GM04503 (cell line): ENCODE measurements around the gene RUVBL2.

Experiments
- DNase-seq: peaks from one replicate; pipeline ENCODE4 v3.0.0-alpha.2; 2012; ENCODE audit warnings: low read depth

The RUVBL2 gene

GRCh38 chr19:48964205-48965039, 29.3 kb upstream of the RUVBL2 start:
- DNase-seq: no peak

GRCh38 chr19:48965040-48965805, 28.5 kb upstream of the RUVBL2 start, which contains the start of gene FTL:
Gene FTL, plus strand, starts transcription at chr19:48965309. Its CDS starts 199 bp downstream, at chr19:48965508.
- DNase-seq: peak; percentile 61

GRCh38 chr19:48965806-48966540, 27.7 kb upstream of the RUVBL2 start:
- DNase-seq: no peak

GRCh38 chr19:48966541-48967345, 26.9 kb upstream of the RUVBL2 start:
- no peak for DNase-seq

GRCh38 chr19:48967346-48968178, 26.1 kb upstream of the RUVBL2 start:
- no peak for DNase-seq

- no peak for DNase-seq
Observed at GRCh38 chr19:48968179-48968661, 25.5 kb upstream of the RUVBL2 start.

GRCh38 chr19:48968813-48969218, 24.9 kb upstream of the RUVBL2 start:
- DNase-seq: no peak

- no peak for DNase-seq
Observed at GRCh38 chr19:48969276-48970138, 24.2 kb upstream of the RUVBL2 start.

- DNase-seq: no peak
Observed at GRCh38 chr19:48970139-48970766, 23.4 kb upstream of the RUVBL2 start.

- no peak for DNase-seq
Observed at GRCh38 chr19:48970923-48971395, 22.7 kb upstream of the RUVBL2 start.

- no peak for DNase-seq
Observed at GRCh38 chr19:48975947-48976847, 17.5 kb upstream of the RUVBL2 start.

- no peak for DNase-seq
Observed at GRCh38 chr19:48977061-48977460, 16.6 kb upstream of the RUVBL2 start.

GRCh38 chr19:48982280-48982679, 11.4 kb upstream of the RUVBL2 start:
- DNase-seq: no peak

- DNase-seq: no peak
Observed at GRCh38 chr19:48985711-48986110, 8.0 kb upstream of the RUVBL2 start.

- DNase-seq: no peak
Observed at GRCh38 chr19:48986211-48986610, 7.5 kb upstream of the RUVBL2 start.

- no peak for DNase-seq
Observed at GRCh38 chr19:48987323-48987722, 6.4 kb upstream of the RUVBL2 start.

GRCh38 chr19:48988286-48988685, 5.4 kb upstream of the RUVBL2 start:
- no peak for DNase-seq

- no peak for DNase-seq
Observed at GRCh38 chr19:48988860-48989259, 4.8 kb upstream of the RUVBL2 start.
